H1 (cell line): ENCODE data around the gene SLC16A8. TPM values are rescaled to one million over a fixed set of nuclear protein-coding genes. Genes with fewer than 3 reads are reported as not detected.
"Not testable (repeated sequence)": the region's sequence is repeated elsewhere in the genome, so short reads cannot be mapped to it uniquely, and the experiment has no call there.

Source experiments
- CTCF ChIA-PET: fragments of 300-600 bp; sonication (Branson Sonifier 250); formaldehyde crosslinking; loops from one replicate; lab custom pipeline; 2021; ENCODE audit not compliant: partially characterized antibody; lab: Charles Lee
- POLR2A ChIA-PET: fragments of 300-600 bp; sonication (Branson Sonifier 250); formaldehyde crosslinking; loops from one replicate; lab custom pipeline; 2021; ENCODE audit warnings: inconsistent platforms; ENCODE audit not compliant: partially characterized antibody; lab: Charles Lee
- DNase-seq, 2 experiments: peaks; one replicate each; pipeline versions ENCODE4 v3.0.0 to v3.0.0-alpha.2; 2010 to 2022; ENCODE audit warnings: low spot score in 2 of 2, low read depth in 1 of 2, mixed read lengths in 1 of 2
- FAIRE-seq: peaks from 2 replicates; lab custom pipeline; 2011; peaks lifted over from hg19 to GRCh38; lab: Jason Lieb, UNC
- H2AFZ ChIP-seq: 2 replicates; pipeline ENCODE4 v1.8.1; 2012; ENCODE audit warnings: low read length, inconsistent platforms
- H2AK5ac ChIP-seq: 2 replicates; pipeline ENCODE4 v1.6.1; 2013; ENCODE audit warnings: low read depth, low read length
- H2BK120ac ChIP-seq: replicated peaks from 2 replicates; pipeline ENCODE3; 2013; ENCODE audit warnings: low read depth, low read length, inconsistent platforms
- H2BK12ac ChIP-seq: 2 replicates; pipeline ENCODE4 v1.6.1; 2013; ENCODE audit warnings: low read depth, low read length
- H2BK15ac ChIP-seq: 2 replicates; pipeline ENCODE4 v1.6.1; 2013; ENCODE audit warnings: low read length
- H2BK20ac ChIP-seq: 2 replicates; pipeline ENCODE4 v1.6.1; 2013; ENCODE audit warnings: low read length
- H2BK5ac ChIP-seq: 2 replicates; pipeline ENCODE4 v1.6.1; 2013; ENCODE audit warnings: low read depth, low read length
- H3K14ac ChIP-seq: 2 replicates; pipeline ENCODE4 v1.6.1; 2013; ENCODE audit warnings: inconsistent platforms; ENCODE audit not compliant: insufficient read length
- H3K18ac ChIP-seq: 2 replicates; pipeline ENCODE4 v1.6.1; 2013; ENCODE audit warnings: low read length; ENCODE audit errors: extremely low read depth
- H3K23ac ChIP-seq: 2 replicates; pipeline ENCODE4 v1.6.1; 2013; ENCODE audit warnings: inconsistent platforms; ENCODE audit not compliant: insufficient read length
- H3K23me2 ChIP-seq: 2 replicates; pipeline ENCODE4 v1.6.1; 2013; ENCODE audit warnings: low read depth, low read length
- H3K27ac ChIP-seq: 2 replicates; pipeline ENCODE4 v1.6.1; 2011; ENCODE audit warnings: low read depth, low read length, inconsistent platforms
- H3K27me3 ChIP-seq, 4 experiments: replicated peaks in 1 of 4; 1 replicate in 1 of 4; 2 replicates in 3 of 4; pipeline versions ENCODE4 v1.6.1 to v1.8.1; 2011 to 2013; ENCODE audit warnings: low read length in 3 of 4, mild to moderate bottlenecking in 3 of 4, inconsistent platforms in 2 of 4, mixed read lengths in 2 of 4, moderate library complexity in 1 of 4; ENCODE audit not compliant: control insufficient read depth in 3 of 4, insufficient read depth in 3 of 4; ENCODE audit errors: extremely low read depth in 1 of 4
- H3K36me3 ChIP-seq, 4 experiments: 2 replicates each; pipeline versions ENCODE4 v1.6.1 to v1.8.1; 2011 to 2013; ENCODE audit warnings: mild to moderate bottlenecking in 4 of 4, low read length in 3 of 4, moderate library complexity in 2 of 4, control low read depth in 1 of 4, inconsistent platforms in 1 of 4; ENCODE audit not compliant: insufficient read depth in 4 of 4, control insufficient read depth in 2 of 4
- H3K4ac ChIP-seq: replicated peaks from 2 replicates; pipeline ENCODE3; 2013; ENCODE audit warnings: low read length, low read depth, mixed read lengths, inconsistent platforms; ENCODE audit not compliant: insufficient read length
- H3K4me1 ChIP-seq, 4 experiments: replicated peaks in 1 of 4; 1 replicate in 1 of 4; 2 replicates in 3 of 4; pipeline versions ENCODE4 v1.6.1 to v1.8.1; 2011 to 2013; ENCODE audit warnings: low read length in 3 of 4, inconsistent platforms in 2 of 4, mixed read lengths in 1 of 4; ENCODE audit not compliant: insufficient read depth in 4 of 4, control insufficient read depth in 3 of 4
- H3K4me2 ChIP-seq, 2 experiments: 2 replicates each; pipeline versions ENCODE4 v1.6.1 to v1.8.1; 2011 to 2013; ENCODE audit warnings: low read depth in 2 of 2, low read length in 2 of 2, control low read depth in 1 of 2, inconsistent platforms in 1 of 2, mild to moderate bottlenecking in 1 of 2; ENCODE audit not compliant: insufficient read depth in 1 of 2
- H3K4me3 ChIP-seq, 4 experiments: fragments of 200-600, 300-600 bp in 1 of 4; sonication (generic), shearing (Covaris generic), sonication (Bioruptor Twin) in 1 of 4; 2 replicates each; pipeline versions ENCODE4 v1.5.1 to v1.8.1; 2011 to 2016; ENCODE audit warnings: low read length in 4 of 4, low read depth in 3 of 4, control low read depth in 2 of 4, inconsistent platforms in 2 of 4, mild to moderate bottlenecking in 2 of 4, mixed read lengths in 1 of 4, moderate library complexity in 1 of 4; ENCODE audit not compliant: insufficient read depth in 2 of 4; ENCODE audit errors: extremely low read depth in 1 of 4
- H3K56ac ChIP-seq: replicated peaks from 2 replicates; pipeline ENCODE3; 2013; ENCODE audit warnings: low read depth, mild to moderate bottlenecking, mixed read lengths, low read length, inconsistent platforms; ENCODE audit not compliant: insufficient read length
- H3K79me1 ChIP-seq: 2 replicates; pipeline ENCODE4 v1.6.1; 2013; ENCODE audit warnings: low read depth, low read length, control low read depth
- H3K79me2 ChIP-seq, 2 experiments: 2 replicates each; pipeline versions ENCODE4 v1.6.1 to v1.8.1; 2012 to 2013; ENCODE audit warnings: low read length in 2 of 2, mild to moderate bottlenecking in 2 of 2, inconsistent platforms in 1 of 2; ENCODE audit not compliant: insufficient read depth in 2 of 2, control insufficient read depth in 1 of 2
- H3K9ac ChIP-seq, 4 experiments: replicated peaks in 1 of 4; 1 replicate in 1 of 4; 2 replicates in 3 of 4; pipeline versions ENCODE4 v1.6.1 to v1.8.1; 2011 to 2013; ENCODE audit warnings: low read depth in 3 of 4, low read length in 3 of 4, control low read depth in 2 of 4, mild to moderate bottlenecking in 2 of 4, moderate library complexity in 2 of 4, inconsistent platforms in 1 of 4; ENCODE audit errors: extremely low read depth in 1 of 4
- H3K9me3 ChIP-seq, 2 experiments: 2 replicates each; pipeline versions ENCODE4 v1.6.1 to v1.8.1; 2012 to 2013; ENCODE audit warnings: mild to moderate bottlenecking in 2 of 2, moderate library complexity in 2 of 2, control low read depth in 1 of 2, inconsistent platforms in 1 of 2, low read depth in 1 of 2, low read length in 1 of 2, mixed read lengths in 1 of 2; ENCODE audit not compliant: insufficient read depth in 2 of 2
- H4K20me1 ChIP-seq, 2 experiments: replicated peaks in 1 of 2; 2 replicates each; pipeline versions ENCODE3 to v1.8.1; 2011 to 2013; ENCODE audit warnings: inconsistent platforms in 2 of 2, low read length in 2 of 2, mild to moderate bottlenecking in 1 of 2; ENCODE audit not compliant: insufficient read depth in 2 of 2, control insufficient read depth in 1 of 2
- H4K5ac ChIP-seq: 2 replicates; pipeline ENCODE4 v1.6.1; 2013; ENCODE audit warnings: low read length, low read depth, mixed read lengths, inconsistent platforms; ENCODE audit not compliant: insufficient read length
- H4K8ac ChIP-seq: 2 replicates; pipeline ENCODE4 v1.8.0; 2013; ENCODE audit warnings: mild to moderate bottlenecking, moderate library complexity, low read length, inconsistent platforms; ENCODE audit not compliant: insufficient read depth; ENCODE audit errors: extremely low read depth
- H4K91ac ChIP-seq: replicated peaks from 2 replicates; pipeline ENCODE3; 2013; ENCODE audit warnings: low read length, mixed read lengths, inconsistent platforms; ENCODE audit not compliant: insufficient read length
- E2F6 ChIP-seq: IDR thresholded peaks from 2 replicates; pipeline ENCODE4 v1.6.1; 2012; ENCODE audit warnings: inconsistent platforms
- EZH2 ChIP-seq: fragments of 200-600 bp; sonication (generic); IDR thresholded peaks from 2 replicates; pipeline ENCODE4 v1.7.1; 2012; ENCODE audit warnings: low read depth, mild to moderate bottlenecking, moderate library complexity, low read length, inconsistent platforms; ENCODE audit not compliant: severe bottlenecking
- HDAC2 ChIP-seq, 2 experiments: fragments of 300-600 bp in 1 of 2; sonication (generic) in 1 of 2; IDR thresholded peaks; 2 replicates each; pipeline ENCODE4 v1.6.1; 2011 to 2012; ENCODE audit warnings: low read depth in 2 of 2, low read length in 2 of 2, mild to moderate bottlenecking in 2 of 2, moderate library complexity in 2 of 2, borderline replicate concordance in 1 of 2, inconsistent platforms in 1 of 2
- POU5F1 ChIP-seq: IDR thresholded peaks from 2 replicates; pipeline ENCODE4 v1.6.1; 2011; ENCODE audit warnings: low read depth, mild to moderate bottlenecking, low read length, moderate library complexity
- SIRT6 ChIP-seq: IDR thresholded peaks from one replicate; pipeline ENCODE4 v1.7.1; 2012; ENCODE audit warnings: low read length, inconsistent platforms
- SP4 ChIP-seq: IDR thresholded peaks from 2 replicates; pipeline ENCODE4 v1.6.1; 2012; ENCODE audit warnings: low read length, inconsistent platforms
- WGBS, 2 experiments: shearing (Covaris generic) in 1 of 2; methylation state at CpG; one replicate each; pipeline versions ENCODE4 v1.1.6 to v1.1.7; 2013 to 2015; ENCODE audit warnings: low lambda C conversion rate in 2 of 2, mixed read lengths in 2 of 2, inconsistent platforms in 1 of 2, low coverage in 1 of 2, missing lambda C conversion rate in 1 of 2; ENCODE audit not compliant: insufficient replicate concordance in 2 of 2, insufficient coverage in 1 of 2, insufficient read length in 1 of 2; ENCODE audit errors: extremely low coverage in 1 of 2, missing lambda C conversion rate in 1 of 2; 5-methylcytosine and 5-hydroxymethylcytosine counted together
- polyA plus RNA-seq, 7 experiments: library from polyadenylated mRNA; depleted of rRNA in 3 of 7; stranded (reverse) in 5 of 7; unstranded in 2 of 7; fragments of >200 nt in 5 of 7; fragments of 200-250 nt in 2 of 7; gene quantifications; 1 replicate in 5 of 7; 2 replicates in 1 of 7; 4 replicates in 1 of 7; pipeline versions ENCODE4 v1.2.1 to v1.2.3, GENCODE V29; 2011 to 2013; ENCODE audit warnings: missing spikeins in 2 of 7, mixed read lengths in 2 of 7
- total RNA-seq: library from RNA; stranded (reverse); fragmentation: NEBNext Ultra II Directional; extraction: Animal tissue kit (Norgen Biotek cat#: 25700); gene quantifications from 2 replicates; pipeline ENCODE4 v1.2.1, GENCODE V29; 2021

Gene SLC16A8
- total and polyA plus RNA-seq, 2 of the 8 experiments (the other 6 are each of a cell fraction or from before 2014, with no cell fraction given) = 0.70 TPM; not detected in 1

GRCh38 chr22:38079804-38080203, 4.2 kb downstream of the SLC16A8 start (continued):
- no peak for TF ChIP-seq HDAC2 (IDR thresholded peaks at IDR 0.05; ENCODE audit: borderline replicate concordance in 1 of 2, low read depth in 2 of 2, low read length in 2 of 2)
- no peak for TF ChIP-seq SIRT6
- TF ChIP-seq EZH2 = no peak
- no peak for TF ChIP-seq E2F6
- TF ChIP-seq SP4 = no peak
- no peak for TF ChIP-seq POU5F1

GRCh38 chr22:38079208-38079607, 4.8 kb downstream of the SLC16A8 start:
- H2BK120ac ChIP-seq, H3K36me3 ChIP-seq, H3K4me2 ChIP-seq, H3K56ac ChIP-seq, H3K27ac ChIP-seq, H2BK15ac ChIP-seq, H3K4me3 ChIP-seq, H4K8ac ChIP-seq, H3K9ac ChIP-seq, H3K79me1 ChIP-seq, H3K23ac ChIP-seq, H4K5ac ChIP-seq, FAIRE-seq, H4K20me1 ChIP-seq, H2BK12ac ChIP-seq, H2AK5ac ChIP-seq, H2AFZ ChIP-seq, H3K23me2 ChIP-seq, H2BK20ac ChIP-seq, H2BK5ac ChIP-seq, H3K4ac ChIP-seq, H4K91ac ChIP-seq, H3K18ac ChIP-seq, H3K79me2 ChIP-seq, H3K14ac ChIP-seq, DNase-seq, H3K9me3 ChIP-seq: not testable (repeated sequence)
- ChIA-PET CTCF (interaction anchor here (0.5 to 1.6 kb wide), 8 partner anchors 9 to 146 kb away, joined by 3 to 6 read pairs (median 3); no protein-coding TSS in a partner anchor), POLR2A (interaction anchor here (0.6 to 1.5 kb wide), 2 partner anchors 12 to 13 kb away, joined by 3 read pairs; no protein-coding TSS in a partner anchor)
- WGBS, 2 experiments = 91% methylated on average over 2 of the region's 2 CpGs; no CpG with 5 or more reads in 1 of the 2 experiments
- Histone ChIP-seq H3K4me1 (peaks cover 0 to 23% (median 16%) of the 10 kb centered on the region in 4 experiments; a peak in 6 of 7 replicates), H3K27me3 (peaks cover 7 to 37% (median 33%) of the 10 kb centered on the region in 4 experiments)
